ENCODE data around the gene MINDY4. TPM values are rescaled to one million over a fixed set of nuclear protein-coding genes. Genes with fewer than 3 reads are reported as not detected.

The MINDY4 gene
- total and polyA plus RNA-seq, 2 of the 8 experiments (the other 6 are each of a cell fraction or from before 2014, with no cell fraction given), result 1.3 to 3.6 TPM

- 94% methylated on average over 9 of the region's 12 CpGs; no CpG with 5 or more reads in 1 of the 2 experiments for WGBS, 2 experiments (ENCODE audit: extremely low coverage in 1 of 2, insufficient coverage in 1 of 2, insufficient read length in 1 of 2, insufficient replicate concordance in 2 of 2, low coverage in 1 of 2, low lambda C conversion rate in 2 of 2, missing lambda C conversion rate in 1 of 2)
Measured at GRCh38 chr7:30815951-30816644, 44.9 kb downstream of the MINDY4 start.

More at GRCh38 chr7:30815951-30816644, 44.9 kb downstream of the MINDY4 start:
- DNase-seq (ENCODE audit: low read depth in 1 of 2, low spot score in 2 of 2) (peak in 1 of 2 experiments; percentile 35), FAIRE-seq (no peak)
- Histone ChIP-seq H3K23ac (ENCODE audit: insufficient read length) (no peak overlapping the region), H3K9me3 (ENCODE audit: insufficient read depth in 2 of 2, low read depth in 1 of 2, low read length in 1 of 2) (no peaks in the 10 kb centered on the region), H2AFZ (ENCODE audit: low read length) (no peak overlapping the region), H4K5ac (ENCODE audit: insufficient read length, low read depth, low read length) (no peak overlapping the region), H2BK5ac (ENCODE audit: low read depth, low read length) (no peak overlapping the region), H2BK12ac (ENCODE audit: low read depth, low read length) (no peak overlapping the region), H3K9ac (replicated peaks in 1 of 4; ENCODE audit: extremely low read depth in 1 of 4, low read depth in 3 of 4, low read length in 3 of 4) (no peak overlapping the region), H3K27ac (ENCODE audit: low read depth, low read length) (no peak overlapping the region), H2BK20ac (ENCODE audit: low read length) (no peak overlapping the region), H3K4me1 (replicated peaks in 1 of 4; ENCODE audit: control insufficient read depth in 3 of 4, insufficient read depth in 4 of 4, low read length in 3 of 4) (peaks cover 0 to 5% (median 0%) of the 10 kb centered on the region in 4 experiments; a peak in 2 of 7 replicates), H4K91ac (replicated peaks; ENCODE audit: insufficient read length, low read length) (no peak overlapping the region), H3K4ac (replicated peaks; ENCODE audit: insufficient read length, low read depth, low read length) (no peak overlapping the region), H3K14ac (ENCODE audit: insufficient read length) (no peak overlapping the region), H2AK5ac (ENCODE audit: low read depth, low read length) (no peak overlapping the region), H4K20me1 (replicated peaks in 1 of 2; ENCODE audit: control insufficient read depth in 1 of 2, insufficient read depth in 2 of 2, low read length in 2 of 2) (no peaks in the 10 kb centered on the region), H3K79me1 (ENCODE audit: low read depth, low read length) (no peaks in the 10 kb centered on the region), H4K8ac (ENCODE audit: extremely low read depth, insufficient read depth, low read length) (no peak overlapping the region), H3K23me2 (ENCODE audit: low read depth, low read length) (no peaks in the 10 kb centered on the region), H3K4me2 (ENCODE audit: insufficient read depth in 1 of 2, low read depth in 2 of 2, low read length in 2 of 2) (no peak overlapping the region), H2BK120ac (replicated peaks; ENCODE audit: low read depth, low read length) (no peak overlapping the region), H3K18ac (ENCODE audit: extremely low read depth, low read length) (no peak overlapping the region), H3K79me2 (ENCODE audit: control insufficient read depth in 1 of 2, insufficient read depth in 2 of 2, low read length in 2 of 2) (no peaks in the 10 kb centered on the region), H3K4me3 (ENCODE audit: extremely low read depth in 1 of 4, insufficient read depth in 2 of 4, low read depth in 3 of 4, low read length in 4 of 4) (no peak overlapping the region), H3K36me3 (ENCODE audit: control insufficient read depth in 2 of 4, insufficient read depth in 4 of 4, low read length in 3 of 4) (no peaks in the 10 kb centered on the region), H3K27me3 (replicated peaks in 1 of 4; ENCODE audit: control insufficient read depth in 3 of 4, extremely low read depth in 1 of 4, insufficient read depth in 3 of 4, low read length in 3 of 4) (no peaks in the 10 kb centered on the region), H3K56ac (replicated peaks; ENCODE audit: insufficient read length, low read depth, low read length) (no peak overlapping the region), H2BK15ac (ENCODE audit: low read length) (no peak overlapping the region)
- CTCF ChIA-PET (ENCODE audit: partially characterized antibody), result interaction anchor here (0.8 to 1.8 kb wide), 4 partner anchors 10 to 25 kb away, joined by 4 to 6 read pairs (median 4); no protein-coding TSS in a partner anchor
- POLR2A ChIA-PET (ENCODE audit: partially characterized antibody), result interaction anchor here (1.4 kb wide), 1 partner anchor 12 kb away, joined by 4 read pairs; no protein-coding TSS in a partner anchor
- no peak for TF ChIP-seq BRCA1 (IDR thresholded peaks at IDR 0.05; ENCODE audit: low read depth, low read length)
- no peak for TF ChIP-seq BACH1 (IDR thresholded peaks at IDR 0.05; ENCODE audit: low read length)
- no peak for TF ChIP-seq HDAC6 (IDR thresholded peaks at IDR 0.05; ENCODE audit: low read depth, low read length)
- no peak for TF ChIP-seq POLR2AphosphoS5 (IDR thresholded peaks at IDR 0.05; ENCODE audit: low read depth, low read length)
- no peak for TF ChIP-seq SIX5 (IDR thresholded peaks at IDR 0.05; ENCODE audit: low read depth, low read length)
- TF ChIP-seq BCL11A (IDR thresholded peaks at IDR 0.05; ENCODE audit: low read depth in 2 of 2, low read length in 2 of 2), result no peak
- TF ChIP-seq NRF1 (IDR thresholded peaks at IDR 0.05; ENCODE audit: low read depth, low read length), result no peak
- TF ChIP-seq SIRT6 (IDR thresholded peaks at IDR 0.05; ENCODE audit: low read length), result no peak
- no peak for TF ChIP-seq CBX5 (IDR thresholded peaks at IDR 0.05; ENCODE audit: low read depth, low read length)
- no peak for TF ChIP-seq SP2 (IDR thresholded peaks at IDR 0.05; ENCODE audit: low read length)
- no peak for TF ChIP-seq RAD21 (IDR thresholded peaks at IDR 0.05 in 1 of 2, conservative IDR thresholded peaks at IDR 0.05 in 1 of 2; ENCODE audit: low read depth in 2 of 2, low read length in 2 of 2)

All from H1 (cell line).